WERI-Rb-1 (cell line): Measurements from ENCODE around the gene RSPH10B.
"Not testable (repeated sequence)": the region's sequence is repeated elsewhere in the genome, so short reads cannot be mapped to it uniquely, and the experiment has no call there.

Experiments used
- DNase-seq: peaks from one replicate; pipeline ENCODE4 v3.0.0-alpha.2; 2020
- H3K27ac ChIP-seq: fragments of 250-450 bp; sonication (Bioruptor Pico); 2 replicates; pipeline ENCODE4 v1.5.1; 2020; ENCODE audit warnings: mild to moderate bottlenecking, moderate library complexity
- H3K27me3 ChIP-seq: fragments of 250-450 bp; sonication (Bioruptor Pico); 2 replicates; pipeline ENCODE4 v1.5.1; 2021; ENCODE audit warnings: mild to moderate bottlenecking, low read depth, moderate library complexity; ENCODE audit not compliant: insufficient read depth, severe bottlenecking
- H3K36me3 ChIP-seq: fragments of 250-450 bp; sonication (Bioruptor Pico); 2 replicates; pipeline ENCODE4 v1.5.1; 2020; ENCODE audit warnings: mild to moderate bottlenecking, moderate library complexity
- H3K4me3 ChIP-seq: 2 replicates; pipeline ENCODE4 v1.5.1; 2011; ENCODE audit warnings: low read depth, mild to moderate bottlenecking, control low read depth, low read length
- H3K9me3 ChIP-seq: fragments of 250-450 bp; sonication (Bioruptor Pico); 2 replicates; pipeline ENCODE4 v1.5.1; 2021; ENCODE audit warnings: mild to moderate bottlenecking, moderate library complexity; ENCODE audit not compliant: severe bottlenecking
- CTCF ChIP-seq: IDR thresholded peaks from 2 replicates; pipeline ENCODE4 v1.5.1; 2011; ENCODE audit warnings: low read depth, mild to moderate bottlenecking, control low read depth, inconsistent platforms, low read length

Gene RSPH10B

GRCh38 chr7:5970347-5970911 is at the start of gene RSPH10B:
RSPH10B (minus strand) TSS chr7:5970689; CDS start chr7:5967116, 3,573 bp downstream.
- not testable (repeated sequence) for H3K4me3 ChIP-seq

GRCh38 chr7:6016653-6016966 is 46.1 kb upstream of the RSPH10B start:
- H3K9me3 ChIP-seq = no peaks in the 10 kb centered on the region
- H3K36me3 ChIP-seq = peaks cover 78% of the 10 kb centered on the region
- no peaks in the 10 kb centered on the region for H3K27me3 ChIP-seq
- H3K4me3 ChIP-seq = no peak overlapping the region
- no peak overlapping the region for H3K27ac ChIP-seq
- TF ChIP-seq CTCF = no peak
- DNase-seq = no peak

More at GRCh38 chr7:5970347-5970911, at the start of gene RSPH10B:
- not testable (repeated sequence) for H3K9me3 ChIP-seq, H3K36me3 ChIP-seq, H3K27ac ChIP-seq, DNase-seq, H3K27me3 ChIP-seq

GRCh38 chr7:6015917-6016652 is 45.6 kb upstream of the RSPH10B start:
- H3K27me3 ChIP-seq = no peaks in the 10 kb centered on the region
- no peaks in the 10 kb centered on the region for H3K9me3 ChIP-seq
- H3K36me3 ChIP-seq = peaks cover 79% of the 10 kb centered on the region
- no peak overlapping the region for H3K4me3 ChIP-seq
- H3K27ac ChIP-seq = no peak overlapping the region; the same call in 1 of the 2 replicates
- no peak for TF ChIP-seq CTCF
- no peak for DNase-seq

GRCh38 chr7:6012355-6013104 is 42.0 kb upstream of the RSPH10B start:
- H3K4me3 ChIP-seq = no peak overlapping the region
- H3K36me3 ChIP-seq = peaks cover 51% of the 10 kb centered on the region
- no peak overlapping the region for H3K27ac ChIP-seq
- no peaks in the 10 kb centered on the region for H3K27me3 ChIP-seq
- DNase-seq = no peak
- TF ChIP-seq CTCF = no peak
- H3K9me3 ChIP-seq = no peaks in the 10 kb centered on the region

GRCh38 chr7:6011541-6011940 is 41.1 kb upstream of the RSPH10B start:
- no peaks in the 10 kb centered on the region for H3K27me3 ChIP-seq
- H3K27ac ChIP-seq = no peak overlapping the region
- peaks cover 41% of the 10 kb centered on the region for H3K36me3 ChIP-seq
- no peak for TF ChIP-seq CTCF
- H3K9me3 ChIP-seq = no peaks in the 10 kb centered on the region
- no peak for DNase-seq
- H3K4me3 ChIP-seq = no peak overlapping the region

GRCh38 chr7:6010370-6010769 is 39.9 kb upstream of the RSPH10B start:
- Histone ChIP-seq H3K36me3 (peaks cover 29% of the 10 kb centered on the region), H3K4me3 (peak overlapping the region; percentile 85), H3K27ac (peak overlapping the region; percentile 78)
- DNase-seq, H3K27me3 ChIP-seq, H3K9me3 ChIP-seq: not testable (repeated sequence)
